Uterus (tissue), 2 donors: ENCODE measurements around the gene SMCO1.

ENCODE experiments used
- POLR2A ChIP-seq, 2 donors: fragments of 450-650 bp; IDR thresholded peaks; one replicate each; pipeline ENCODE4 v1.6.1; 2016; ENCODE audit warnings: antibody characterized with exemption in 2 of 2, mild to moderate bottlenecking in 1 of 2, moderate library complexity in 1 of 2
- TF ChIP-seq, protein P1 (sequence below), 4 experiments: fragments of 200-600 bp in 2 of 4; fragments of 450-650 bp in 2 of 4; sonication (generic) in 2 of 4; IDR thresholded peaks; one replicate each; pipeline ENCODE4 v1.5.1; 2016 to 2019; ENCODE audit warnings: antibody characterized with exemption in 4 of 4, mild to moderate bottlenecking in 2 of 4, moderate library complexity in 1 of 4

DNA sequence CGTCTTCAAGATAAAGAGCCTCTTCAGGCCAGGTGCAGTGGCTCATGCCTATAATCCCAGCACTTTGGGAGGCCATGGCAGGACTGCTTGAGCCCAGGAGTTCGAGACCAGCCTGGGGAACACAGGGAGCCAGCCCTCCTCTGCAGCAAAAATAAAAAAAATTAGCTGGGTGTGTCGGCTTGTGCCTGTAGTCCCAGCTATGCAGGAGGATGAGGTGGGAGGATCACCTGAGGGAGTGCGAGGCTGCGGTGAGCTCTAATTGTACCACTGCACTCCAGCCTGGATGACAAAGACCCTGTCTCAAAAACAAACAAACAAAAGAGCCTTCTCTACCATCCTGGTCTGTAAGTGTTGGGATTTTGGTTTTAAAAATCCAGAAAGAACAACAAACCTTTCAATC, 42.1 kb upstream of the SMCO1 start:
- TF ChIP-seq, protein P1, sequence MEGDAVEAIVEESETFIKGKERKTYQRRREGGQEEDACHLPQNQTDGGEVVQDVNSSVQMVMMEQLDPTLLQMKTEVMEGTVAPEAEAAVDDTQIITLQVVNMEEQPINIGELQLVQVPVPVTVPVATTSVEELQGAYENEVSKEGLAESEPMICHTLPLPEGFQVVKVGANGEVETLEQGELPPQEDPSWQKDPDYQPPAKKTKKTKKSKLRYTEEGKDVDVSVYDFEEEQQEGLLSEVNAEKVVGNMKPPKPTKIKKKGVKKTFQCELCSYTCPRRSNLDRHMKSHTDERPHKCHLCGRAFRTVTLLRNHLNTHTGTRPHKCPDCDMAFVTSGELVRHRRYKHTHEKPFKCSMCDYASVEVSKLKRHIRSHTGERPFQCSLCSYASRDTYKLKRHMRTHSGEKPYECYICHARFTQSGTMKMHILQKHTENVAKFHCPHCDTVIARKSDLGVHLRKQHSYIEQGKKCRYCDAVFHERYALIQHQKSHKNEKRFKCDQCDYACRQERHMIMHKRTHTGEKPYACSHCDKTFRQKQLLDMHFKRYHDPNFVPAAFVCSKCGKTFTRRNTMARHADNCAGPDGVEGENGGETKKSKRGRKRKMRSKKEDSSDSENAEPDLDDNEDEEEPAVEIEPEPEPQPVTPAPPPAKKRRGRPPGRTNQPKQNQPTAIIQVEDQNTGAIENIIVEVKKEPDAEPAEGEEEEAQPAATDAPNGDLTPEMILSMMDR (IDR thresholded peaks at IDR 0.05), result no peak
- no peak for TF ChIP-seq POLR2A (IDR thresholded peaks at IDR 0.05)
